Loucy (cell line): ENCODE data around the gene EML3.

Experiments used
- H2AFZ ChIP-seq: fragments of 200-600 bp; sonication (generic); 2 replicates; pipeline ENCODE4 v1.6.0; 2016; ENCODE audit warnings: antibody characterized with exemption, mild to moderate bottlenecking, low read length, moderate library complexity
- H3F3A ChIP-seq: fragments of 200-600 bp; 2 replicates; pipeline ENCODE4 v1.6.0; 2016; ENCODE audit warnings: antibody characterized with exemption, low read depth, mild to moderate bottlenecking
- H3K27me3 ChIP-seq: fragments of 200-600 bp; sonication (generic); 2 replicates; pipeline ENCODE4 v1.6.1; 2014; ENCODE audit warnings: low read length, mild to moderate bottlenecking; ENCODE audit not compliant: insufficient read depth, poor library complexity, severe bottlenecking
- H3K36me3 ChIP-seq: fragments of 200-600 bp; sonication (generic); 2 replicates; pipeline ENCODE4 v1.6.1; 2016; ENCODE audit warnings: low read length; ENCODE audit not compliant: insufficient read depth
- H3K4me1 ChIP-seq: fragments of 200-600 bp; sonication (generic); 2 replicates; pipeline ENCODE4 v1.5.1; 2014; ENCODE audit warnings: low read length, mild to moderate bottlenecking; ENCODE audit not compliant: insufficient read depth, poor library complexity, severe bottlenecking
- H3K4me2 ChIP-seq: fragments of 200-600 bp; sonication (generic); 2 replicates; pipeline ENCODE4 v1.6.0; 2014; ENCODE audit warnings: antibody characterized with exemption, low read length, low read depth, mild to moderate bottlenecking; ENCODE audit not compliant: poor library complexity, severe bottlenecking
- H3K4me3 ChIP-seq: fragments of 200-600 bp; sonication (generic); 2 replicates; pipeline ENCODE4 v1.5.1; 2014; ENCODE audit warnings: low read length, mild to moderate bottlenecking, mixed read lengths; ENCODE audit not compliant: poor library complexity, severe bottlenecking
- H3K79me2 ChIP-seq: fragments of 200-600 bp; sonication (generic); 2 replicates; pipeline ENCODE4 v1.6.1; 2014; ENCODE audit warnings: low read length; ENCODE audit not compliant: insufficient read depth
- H3K9ac ChIP-seq: fragments of 200-600 bp; sonication (generic); 2 replicates; pipeline ENCODE4 v1.6.0; 2014; ENCODE audit warnings: mild to moderate bottlenecking, low read depth, low read length, moderate library complexity; ENCODE audit not compliant: poor library complexity, severe bottlenecking
- H3K9me2 ChIP-seq: fragments of 200-600 bp; sonication (generic); replicated peaks from 2 replicates; pipeline ENCODE4 v1.6.1; 2016; ENCODE audit warnings: low read depth, low read length, mixed read lengths
- H3K9me3 ChIP-seq: fragments of 200-600 bp; sonication (generic); 2 replicates; pipeline ENCODE4 v1.6.1; 2014; ENCODE audit warnings: mild to moderate bottlenecking, antibody characterized with exemption, low read length, low read depth; ENCODE audit not compliant: insufficient read depth
- H4K20me1 ChIP-seq: fragments of 200-600 bp; sonication (generic); 2 replicates; pipeline ENCODE4 v1.6.0; 2014; ENCODE audit warnings: antibody characterized with exemption, low read length, mild to moderate bottlenecking; ENCODE audit not compliant: insufficient read depth, poor library complexity, severe bottlenecking
- CTCF ChIP-seq: fragments of 200-600 bp; sonication (generic); conservative IDR thresholded peaks from 2 replicates; pipeline ENCODE4 v1.5.1; 2014; ENCODE audit warnings: mild to moderate bottlenecking, antibody characterized with exemption, low read length
- EZH2phosphoT487 ChIP-seq: fragments of 200-600 bp; IDR thresholded peaks from 2 replicates; pipeline ENCODE4 v1.6.1; 2018; ENCODE audit warnings: antibody characterized with exemption, mild to moderate bottlenecking, moderate library complexity, borderline replicate concordance

EML3 gene

GRCh38 chr11:62644220-62644619 is 31.6 kb upstream of the EML3 start:
- peak overlapping the region; percentile 63 for H3K4me2 ChIP-seq

GRCh38 chr11:62632492-62632891 is 19.9 kb upstream of the EML3 start:
- Histone ChIP-seq H4K20me1 (no peaks in the 10 kb centered on the region), H3F3A (no peaks in the 10 kb centered on the region), H2AFZ (no peak overlapping the region), H3K4me3 (no peak overlapping the region), H3K27me3 (no peaks in the 10 kb centered on the region), H3K9me3 (no peaks in the 10 kb centered on the region), H3K9me2 (no peaks in the 10 kb centered on the region), H3K4me2 (no peak overlapping the region), H3K79me2 (no peaks in the 10 kb centered on the region), H3K36me3 (peaks cover 71% of the 10 kb centered on the region; the same call in 1 of the 2 replicates), H3K9ac (no peak overlapping the region), H3K4me1 (no peaks in the 10 kb centered on the region)
- no peak for TF ChIP-seq CTCF
- TF ChIP-seq EZH2phosphoT487 = no peak

More at GRCh38 chr11:62644220-62644619, 31.6 kb upstream of the EML3 start:
- Histone ChIP-seq H3K36me3 (peaks cover 4% of the 10 kb centered on the region; the same call in 1 of the 2 replicates), H3K9ac (peak overlapping the region; percentile 94), H3F3A (no peaks in the 10 kb centered on the region), H3K79me2 (peaks cover 62% of the 10 kb centered on the region), H2AFZ (no peak overlapping the region), H3K9me2 (no peaks in the 10 kb centered on the region), H3K4me1 (peaks cover 24% of the 10 kb centered on the region), H3K27me3 (no peaks in the 10 kb centered on the region), H3K4me3 (peak overlapping the region; percentile 86), H3K9me3 (no peaks in the 10 kb centered on the region), H4K20me1 (peaks cover 27% of the 10 kb centered on the region)
- TF ChIP-seq CTCF (no peak), EZH2phosphoT487 (no peak)

GRCh38 chr11:62627713-62628112 is 15.1 kb upstream of the EML3 start:
- Histone ChIP-seq H3K4me1 (no peaks in the 10 kb centered on the region), H3K36me3 (peaks cover 67% of the 10 kb centered on the region; the same call in 1 of the 2 replicates), H3K9me3 (no peaks in the 10 kb centered on the region), H4K20me1 (no peaks in the 10 kb centered on the region), H3K9ac (no peak overlapping the region), H3K27me3 (no peaks in the 10 kb centered on the region), H3K9me2 (no peaks in the 10 kb centered on the region), H3K79me2 (no peaks in the 10 kb centered on the region), H3K4me3 (no peak overlapping the region), H2AFZ (no peak overlapping the region), H3K4me2 (no peak overlapping the region), H3F3A (peaks cover 8% of the 10 kb centered on the region)
- TF ChIP-seq EZH2phosphoT487 (no peak), CTCF (peak; percentile 29; the same call in 1 of the 2 replicates)
